Activated CD8-positive, alpha-beta memory T cell treated with anti-CD3 and anti-CD28 coated beads for 24 hours (primary cell): Measurements from ENCODE around the gene DLL4.

Experiments used
- DNase-seq: peaks from one replicate; pipeline ENCODE4 v3.0.0-alpha.2; 2020

DLL4 gene

DNA sequence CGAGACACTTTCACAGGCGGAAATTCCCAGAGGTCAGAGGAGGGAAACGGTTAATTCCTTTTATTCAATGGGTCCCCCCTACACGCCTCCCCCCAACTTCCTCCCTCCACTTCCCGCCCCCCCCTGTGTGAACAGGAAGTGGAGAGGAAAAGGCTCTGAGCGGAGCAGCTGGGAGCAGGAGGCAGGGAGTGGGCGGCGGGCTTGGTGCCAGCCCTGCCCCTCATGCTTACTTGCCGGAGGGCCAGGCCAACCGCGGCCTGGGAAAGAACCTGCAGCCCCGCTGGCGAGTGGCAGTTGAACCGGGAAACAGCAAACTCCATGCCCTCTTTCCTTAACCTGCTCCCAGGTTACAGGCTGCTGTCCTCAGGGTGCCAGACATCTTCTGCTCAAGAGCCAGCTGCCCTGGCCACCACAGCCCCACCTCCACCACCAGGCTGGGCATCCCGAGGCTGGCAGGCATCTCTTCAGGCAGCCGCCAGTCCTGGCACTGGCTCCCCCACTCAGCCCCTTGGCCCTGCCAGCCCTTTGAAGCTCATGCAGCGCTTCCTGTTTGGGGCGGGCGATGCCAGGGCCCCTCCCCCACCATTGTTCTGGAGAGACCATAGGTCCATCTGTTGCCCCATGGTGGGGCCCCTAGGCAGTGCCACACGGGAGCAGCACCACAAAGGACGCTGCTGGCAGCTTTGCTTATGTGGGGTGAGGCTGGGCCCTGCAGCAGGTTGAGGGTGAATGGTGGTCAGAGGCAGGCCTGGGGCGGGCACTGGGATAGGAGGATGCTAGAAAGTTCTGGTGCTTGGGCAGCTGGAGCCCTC lies 21.9 kb upstream of the DLL4 start:
- DNase-seq: peak; percentile 78

- no peak for DNase-seq
Measured at GRCh38 chr15:40908095-40908494, 21.0 kb upstream of the DLL4 start.

GRCh38 chr15:40909662-40910630 lies 19.2 kb upstream of the DLL4 start:
- DNase-seq: no peak

DNA sequence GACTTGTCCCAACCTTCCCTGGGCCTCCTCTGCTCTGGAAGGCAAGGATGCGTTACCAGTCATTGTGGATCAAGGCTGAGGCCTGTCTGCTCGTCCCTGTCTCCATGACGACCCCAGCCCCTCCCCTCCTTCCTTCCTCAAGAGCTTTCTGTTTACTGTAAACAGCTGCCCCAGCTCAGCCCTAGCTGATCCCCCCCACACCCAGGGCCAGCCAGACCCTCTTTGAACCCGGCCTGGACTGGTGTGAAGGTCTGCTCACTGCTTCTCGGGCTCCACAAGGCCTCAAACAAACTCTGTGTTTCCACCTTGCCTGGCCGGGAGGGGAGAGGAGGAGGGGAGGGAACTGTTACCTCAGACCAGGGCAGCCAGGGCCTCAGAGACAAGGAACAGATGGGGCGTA lies 18.0 kb upstream of the DLL4 start:
- no peak for DNase-seq

DNA sequence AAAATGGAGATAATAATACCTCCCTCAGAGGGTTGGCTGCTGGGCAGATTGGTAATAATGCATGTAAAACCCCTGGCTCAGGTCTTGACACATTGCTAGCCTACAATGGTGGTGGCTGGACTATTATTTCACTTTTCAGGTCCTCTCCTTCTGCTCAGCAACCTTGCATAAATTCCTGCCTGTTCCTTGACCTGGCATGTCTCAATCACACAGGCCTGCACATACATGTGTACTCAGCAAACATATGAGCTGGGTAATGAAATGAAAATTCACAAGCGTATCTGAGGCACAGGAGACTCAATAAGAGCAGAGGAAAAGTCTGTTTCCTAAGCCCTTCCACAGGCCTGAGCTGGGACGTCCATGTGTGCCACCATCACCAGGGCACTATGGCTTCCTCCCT lies 17.4 kb upstream of the DLL4 start:
- DNase-seq: no peak

DNA sequence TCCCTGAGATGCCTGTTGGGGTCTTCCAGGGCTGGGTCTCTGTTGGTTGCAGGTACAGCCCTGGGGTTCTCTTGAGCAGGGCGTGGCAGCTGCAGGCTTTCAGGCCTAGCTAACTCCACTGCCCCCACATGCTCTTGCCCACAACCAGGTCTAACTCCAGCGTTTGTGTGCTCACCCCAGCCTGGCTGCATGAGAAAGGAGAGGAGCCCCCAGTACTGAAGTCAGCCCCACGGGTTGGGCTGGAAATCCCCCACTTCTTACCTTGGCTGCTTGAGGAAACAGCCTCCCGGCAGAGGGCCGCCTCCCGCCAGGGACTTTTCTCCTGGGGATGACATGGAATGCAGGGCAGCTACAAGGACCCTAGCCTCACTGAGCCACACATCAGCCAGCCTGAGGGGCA lies 16.7 kb upstream of the DLL4 start:
- no peak for DNase-seq

- DNase-seq: no peak
Measured at GRCh38 chr15:40914013-40914412, 15.1 kb upstream of the DLL4 start.

- DNase-seq: no peak
Measured at GRCh38 chr15:40914486-40914885, 14.7 kb upstream of the DLL4 start.

GRCh38 chr15:40915116-40915661 lies 14.0 kb upstream of the DLL4 start:
- DNase-seq: no peak

GRCh38 chr15:40915679-40916078 lies 13.5 kb upstream of the DLL4 start:
- DNase-seq: no peak

- no peak for DNase-seq
Measured at GRCh38 chr15:40917585-40917984, 11.6 kb upstream of the DLL4 start.

DNA sequence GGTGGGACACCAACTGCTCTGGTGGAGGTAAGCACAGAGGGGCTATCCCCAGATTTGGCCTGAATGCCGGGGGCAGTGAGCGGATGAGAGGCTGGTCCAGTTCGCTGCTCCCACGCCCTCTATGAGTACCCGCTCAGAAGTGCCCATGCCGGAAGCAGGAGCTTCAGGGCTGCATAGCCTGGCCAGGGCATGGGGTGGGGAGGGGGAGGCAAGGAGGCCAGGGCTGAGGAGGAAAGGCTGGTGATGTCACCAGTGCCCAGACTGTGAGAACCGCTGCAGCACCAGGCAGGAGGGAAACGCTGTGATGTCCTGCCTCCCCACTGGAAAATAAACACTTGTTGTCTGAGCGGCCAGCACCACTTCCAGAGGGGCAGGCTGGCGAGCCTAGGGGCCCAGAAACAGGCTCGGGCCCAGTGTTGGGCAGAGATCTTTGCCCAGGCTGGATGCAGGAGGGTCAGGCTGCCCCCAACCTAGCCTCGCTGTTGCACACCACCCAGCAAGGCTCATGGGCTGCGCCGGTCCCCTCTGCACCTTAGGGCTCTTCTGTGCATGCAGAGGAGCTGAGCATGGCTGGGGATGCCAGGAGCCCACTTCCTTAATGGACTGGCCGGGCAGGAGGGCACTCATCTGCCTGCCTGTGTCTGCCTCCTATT lies 10.9 kb upstream of the DLL4 start:
- DNase-seq: no peak

DNA sequence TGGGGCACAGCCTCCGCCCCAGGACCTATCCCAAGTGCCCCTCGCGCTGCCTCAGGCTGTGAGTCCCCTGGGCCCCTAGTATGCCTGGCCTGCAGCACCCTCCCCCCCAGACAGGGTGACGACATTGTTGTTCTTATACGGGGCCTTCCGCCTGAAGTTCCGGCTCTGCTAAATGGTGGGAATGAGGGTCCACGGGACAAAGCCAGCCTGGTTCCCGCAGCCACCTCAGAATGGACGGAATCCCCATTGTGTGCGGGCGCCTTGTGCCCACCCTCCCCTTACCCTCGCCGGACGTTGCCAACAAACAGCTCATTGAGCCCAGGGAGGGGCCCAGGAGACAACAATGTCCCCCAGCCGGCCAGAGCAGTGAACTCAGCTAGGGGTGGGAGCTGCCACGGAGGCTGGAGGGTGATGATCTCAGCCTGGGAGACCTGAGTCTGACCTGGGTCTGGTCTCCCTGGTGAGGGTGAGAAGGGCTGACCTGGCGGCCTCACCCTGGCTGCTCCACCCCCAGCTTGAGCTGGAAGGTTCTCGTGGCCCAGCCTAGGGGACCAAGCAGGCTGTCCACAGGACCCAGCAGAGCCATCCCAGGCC lies 10.2 kb upstream of the DLL4 start:
- no peak for DNase-seq

GRCh38 chr15:40921949-40922607 lies 7.1 kb upstream of the DLL4 start:
- no peak for DNase-seq

DNA sequence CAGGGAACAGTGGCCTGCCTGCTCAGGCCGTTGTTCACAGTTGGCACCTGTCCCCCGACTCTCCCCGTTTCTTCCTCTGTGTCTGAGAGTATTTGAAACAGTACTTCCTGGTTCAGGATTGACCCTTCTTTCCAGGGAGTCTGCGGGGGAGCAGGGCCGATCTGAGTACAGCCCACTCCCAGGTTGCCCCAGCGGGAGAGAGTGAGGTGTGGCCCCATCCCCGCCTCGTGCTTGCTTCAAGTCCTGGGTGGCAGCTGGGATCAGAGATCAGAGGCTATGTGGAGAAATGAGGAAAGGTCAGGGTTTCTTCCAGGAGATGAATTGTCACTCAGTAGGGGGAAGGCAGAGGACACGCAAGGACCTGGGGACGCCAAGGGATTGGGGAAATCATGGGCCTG lies 6.5 kb upstream of the DLL4 start:
- no peak for DNase-seq

DNA sequence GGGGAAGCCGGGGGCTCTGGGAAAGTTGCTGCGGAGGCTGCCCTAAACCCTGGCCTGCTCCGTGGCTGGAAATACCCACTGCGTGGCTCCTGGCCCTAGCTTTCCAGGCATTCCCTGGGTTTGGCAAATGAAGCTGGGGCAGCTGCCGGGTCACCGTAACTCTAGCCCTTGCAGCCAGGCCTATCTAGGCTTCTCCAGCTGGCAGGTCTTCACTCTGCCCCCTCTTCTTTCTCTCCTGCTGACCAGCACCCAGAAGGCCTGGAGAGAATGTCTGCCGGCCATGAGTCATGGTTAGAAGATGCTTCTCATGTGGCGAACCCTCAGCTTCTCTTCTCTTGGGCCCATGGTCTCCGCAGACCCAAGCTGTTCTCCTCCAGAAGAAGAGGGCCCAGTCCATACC lies 5.6 kb upstream of the DLL4 start:
- no peak for DNase-seq

DNA sequence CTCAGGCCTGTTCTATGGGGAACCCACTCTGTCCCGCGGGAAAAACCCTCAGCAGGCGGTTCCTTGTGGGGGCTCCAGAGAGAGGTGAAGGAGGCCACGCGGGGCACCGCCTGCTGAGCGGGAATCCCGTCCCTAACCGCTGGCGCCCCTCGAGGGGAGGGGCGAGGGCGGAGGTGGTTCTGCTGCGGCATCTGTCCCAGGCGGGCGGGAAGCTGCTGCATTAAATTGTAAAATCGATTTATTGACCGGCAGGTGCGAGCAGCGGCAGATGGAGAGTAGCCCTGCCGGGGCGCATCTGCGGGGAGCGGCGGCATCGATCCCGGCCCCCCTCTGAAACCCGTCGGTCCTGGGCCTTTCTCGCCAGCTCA lies 3.7 kb upstream of the DLL4 start:
- DNase-seq: no peak

- DNase-seq: peak; percentile 73
Measured at GRCh38 chr15:40925863-40926658, 3.1 kb upstream of the DLL4 start.

GRCh38 chr15:40926659-40927494 lies 2.3 kb upstream of the DLL4 start:
- DNase-seq: no peak

DNA sequence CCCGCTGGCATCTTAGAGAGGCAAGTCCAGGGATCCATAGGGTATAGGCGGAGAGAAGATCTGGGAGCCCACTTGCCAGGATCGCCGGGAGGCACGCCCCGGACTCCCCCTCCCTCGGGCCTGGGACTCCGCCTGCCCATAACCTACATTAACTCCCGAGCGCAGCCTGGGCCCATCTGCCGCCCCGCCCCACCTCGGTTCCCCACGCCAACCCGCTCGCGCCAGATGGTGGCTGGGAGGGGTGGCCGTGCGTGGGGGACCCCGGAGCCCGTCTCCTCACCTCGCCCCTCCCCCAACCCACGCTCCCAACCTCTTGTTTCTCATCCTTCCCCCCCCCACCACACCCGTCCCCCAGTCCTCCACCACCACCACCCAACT lies 1.7 kb upstream of the DLL4 start:
- no peak for DNase-seq
